NCI-H2196 (cell line): ENCODE data around the gene P3H3.

ENCODE experiments used
- DNase-seq: peaks from one replicate; lab custom pipeline; 2025; ENCODE audit not compliant: unreplicated experiment; lab: John Stamatoyannopoulos, UW

Gene P3H3

GRCh38 chr12:6826125-6826733 is 2.0 kb upstream of the P3H3 start:
- no peak for DNase-seq

- no peak for DNase-seq
Measured at GRCh38 chr12:6826734-6827436, 1.3 kb upstream of the P3H3 start.

- peak; percentile 60 for DNase-seq
Measured at GRCh38 chr12:6827437-6827911, 733 bp upstream of the P3H3 start.

- DNase-seq, result peak; percentile 34
Measured at GRCh38 chr12:6828781-6829535, 751 bp downstream of the P3H3 start.

- peak; percentile 34 for DNase-seq
Measured at GRCh38 chr12:6829536-6830220, 1.5 kb downstream of the P3H3 start.

- no peak for DNase-seq
Measured at GRCh38 chr12:6830286-6830890, 2.2 kb downstream of the P3H3 start.

GRCh38 chr12:6830999-6831398 is 2.8 kb downstream of the P3H3 start:
- no peak for DNase-seq

- no peak for DNase-seq
Measured at GRCh38 chr12:6831450-6831995, 3.3 kb downstream of the P3H3 start.

GRCh38 chr12:6832125-6832524 is 3.9 kb downstream of the P3H3 start:
- no peak for DNase-seq

- DNase-seq, result no peak
Measured at GRCh38 chr12:6833189-6833890, 5.1 kb downstream of the P3H3 start.

GRCh38 chr12:6834254-6834653 is 6.0 kb downstream of the P3H3 start:
- no peak for DNase-seq

GRCh38 chr12:6834873-6835272 is 6.7 kb downstream of the P3H3 start:
- DNase-seq, result no peak

- DNase-seq, result no peak
Measured at GRCh38 chr12:6836851-6837250, 8.6 kb downstream of the P3H3 start.

GRCh38 chr12:6837370-6838060 is 9.3 kb downstream of the P3H3 start:
- no peak for DNase-seq

GRCh38 chr12:6838854-6839253 is 10.6 kb downstream of the P3H3 start:
- DNase-seq, result no peak

GRCh38 chr12:6839482-6840201 is 11.4 kb downstream of the P3H3 start:
- DNase-seq, result peak; percentile 41

- no peak for DNase-seq
Measured at GRCh38 chr12:6840330-6840729, 12.1 kb downstream of the P3H3 start.

GRCh38 chr12:6840761-6841515 is 12.7 kb downstream of the P3H3 start, which contains the start of gene GNB3:
Gene GNB3 (plus strand): TSS chr12:6840925. CDS start chr12:6841288, 363 bp downstream.
- DNase-seq, result no peak
